GM19328 (cell line): Measurements from ENCODE around the gene TMEM256.
A peak's percentile ranks its signal among the peaks of the same experiment; 100 is the strongest.

Experiments
- ATAC-seq: cut with Tn5 transposase; IDR thresholded peaks from one replicate; pipeline ENCODE4 v1.9.1; 2021; ENCODE audit warnings: mild to moderate bottlenecking, moderate library complexity; ENCODE audit not compliant: unreplicated experiment

Gene TMEM256

GRCh38 chr17:7408863-7409262 is 5.0 kb upstream of the TMEM256 start:
- no peak for ATAC-seq

- ATAC-seq, result no peak
Observed at GRCh38 chr17:7408252-7408727, 4.4 kb upstream of the TMEM256 start.

- no peak for ATAC-seq
Observed at GRCh38 chr17:7407485-7408251, 3.8 kb upstream of the TMEM256 start, which contains the start of gene NLGN2. Gene NLGN2, plus strand, starts transcription at chr17:7407845. Its CDS starts 411 bp downstream, at chr17:7408256.

- no peak for ATAC-seq
Observed at GRCh38 chr17:7407082-7407481, 3.2 kb upstream of the TMEM256 start.

GRCh38 chr17:7406235-7406825 is 2.4 kb upstream of the TMEM256 start:
- ATAC-seq, result no peak

GRCh38 chr17:7405350-7406234 is 1.7 kb upstream of the TMEM256 start:
- ATAC-seq, result no peak

- ATAC-seq, result peak; percentile 13
Observed at GRCh38 chr17:7404737-7405349, 946 bp upstream of the TMEM256 start.

GRCh38 chr17:7403727-7403976 is 245 bp downstream of the TMEM256 start:
- peak; percentile 4 for ATAC-seq

GRCh38 chr17:7403043-7403726 is 712 bp downstream of the TMEM256 start:
- no peak for ATAC-seq

- ATAC-seq, result no peak
Observed at GRCh38 chr17:7398612-7399011, 5.3 kb downstream of the TMEM256 start.

GRCh38 chr17:7396147-7396546 is 7.8 kb downstream of the TMEM256 start:
- ATAC-seq, result no peak

GRCh38 chr17:7394452-7395191 is 9.3 kb downstream of the TMEM256 start, which contains the start of gene PLSCR3:
Gene PLSCR3, minus strand, starts transcription at chr17:7394525. Its CDS starts 415 bp downstream, at chr17:7394110.
- ATAC-seq, result peak; percentile 81

GRCh38 chr17:7393613-7394451 is 10.1 kb downstream of the TMEM256 start:
- ATAC-seq, result peak; percentile 52

- ATAC-seq, result no peak
Observed at GRCh38 chr17:7392696-7393612, 10.9 kb downstream of the TMEM256 start.

- no peak for ATAC-seq
Observed at GRCh38 chr17:7391307-7391706, 12.6 kb downstream of the TMEM256 start.

- ATAC-seq, result no peak
Observed at GRCh38 chr17:7389924-7390910, 13.7 kb downstream of the TMEM256 start.

- no peak for ATAC-seq
Observed at GRCh38 chr17:7388856-7389255, 15.0 kb downstream of the TMEM256 start.
